ENCODE results near the gene GRK2. TPM values are rescaled to one million over a fixed set of nuclear protein-coding genes. Genes with fewer than 3 reads are reported as not detected.

GRK2 gene
- total RNA-seq, 4 donors from 2014 or later, result 104 to 294 (median 160) TPM

GRCh38 chr11:67245046-67245445, 21.2 kb upstream of the GRK2 start:
- Histone ChIP-seq H3K4me1 (peaks cover 21 to 38% (median 27%) of the 10 kb centered on the region in 4 donors), H3K9me3 (no peaks in the 10 kb centered on the region), H3K27ac (no peak overlapping the region), H3K27me3 (no peaks in the 10 kb centered on the region), H3K4me3 (no peak overlapping the region), H3K36me3 (peaks cover 0 to 63% (median 26%) of the 10 kb centered on the region in 4 donors)
- WGBS, 2 donors (ENCODE audit: low coverage in 1 of 2), result 87 to 93% methylated on average over 11 of the region's 11 CpGs
- intact Hi-C loops (cut with DNase I; ENCODE audit: low total_unique reads), result no loop called here
- in situ Hi-C loops (cut with MboI; ENCODE audit: low pct_ligation_motif_present in 1 of 4, low pct_unique_long_range_greater_than_20kb in 1 of 4, low sequenced_read_pairs in 3 of 4), result no loop called here
- TF ChIP-seq POLR2AphosphoS5 (IDR thresholded peaks at IDR 0.05) (no peak), POLR2A (IDR thresholded peaks at IDR 0.05) (no peak), CTCF (IDR thresholded peaks at IDR 0.05) (no peak), EP300 (IDR thresholded peaks at IDR 0.05; ENCODE audit: low read depth) (no peak)
- no peak for DNase-seq

- Histone ChIP-seq H3K27me3 (no peaks in the 10 kb centered on the region), H3K36me3 (peaks cover 0 to 77% (median 35%) of the 10 kb centered on the region in 4 donors), H3K4me3 (no peak overlapping the region), H3K27ac (no peak overlapping the region), H3K4me1 (peaks cover under 1 to 20% (median 3%) of the 10 kb centered on the region in 4 donors), H3K9me3 (no peaks in the 10 kb centered on the region)
- no peak for TF ChIP-seq POLR2A (IDR thresholded peaks at IDR 0.05)
- TF ChIP-seq POLR2AphosphoS5 (IDR thresholded peaks at IDR 0.05), result no peak
- no peak for TF ChIP-seq CTCF (IDR thresholded peaks at IDR 0.05)
- TF ChIP-seq EP300 (IDR thresholded peaks at IDR 0.05; ENCODE audit: low read depth), result no peak
- intact Hi-C loops (cut with DNase I; ENCODE audit: low total_unique reads) (no loop called here), in situ Hi-C loops (cut with MboI; ENCODE audit: low pct_ligation_motif_present in 1 of 4, low pct_unique_long_range_greater_than_20kb in 1 of 4, low sequenced_read_pairs in 3 of 4) (no loop called here)
- no peak for DNase-seq
- WGBS, 2 donors (ENCODE audit: low coverage in 1 of 2), result 90% methylated on average over 4 to 5 of the region's 5 CpGs
These were observed 18.2 kb upstream of the GRK2 start for GRCh38 chr11:67247946-67248550.

- in situ Hi-C loops (cut with MboI; ENCODE audit: low pct_ligation_motif_present in 1 of 4, low pct_unique_long_range_greater_than_20kb in 1 of 4, low sequenced_read_pairs in 3 of 4) (no loop called here), intact Hi-C loops (cut with DNase I; ENCODE audit: low total_unique reads) (no loop called here)
- H3K9me3 ChIP-seq, result no peaks in the 10 kb centered on the region
- no peak overlapping the region for H3K27ac ChIP-seq
- peaks cover 0 to 20% (median 3%) of the 10 kb centered on the region in 4 donors for H3K4me1 ChIP-seq
- TF ChIP-seq POLR2A (IDR thresholded peaks at IDR 0.05) (no peak), CTCF (IDR thresholded peaks at IDR 0.05) (no peak), POLR2AphosphoS5 (IDR thresholded peaks at IDR 0.05) (no peak), EP300 (IDR thresholded peaks at IDR 0.05; ENCODE audit: low read depth) (no peak)
- peaks cover 0 to 74% (median 37%) of the 10 kb centered on the region in 4 donors for H3K36me3 ChIP-seq
- no peak for DNase-seq
- no peak overlapping the region for H3K4me3 ChIP-seq
- no peaks in the 10 kb centered on the region for H3K27me3 ChIP-seq
These were observed 17.6 kb upstream of the GRK2 start for GRCh38 chr11:67248653-67249052.

- in situ Hi-C loops (cut with MboI; ENCODE audit: low pct_ligation_motif_present in 1 of 4, low pct_unique_long_range_greater_than_20kb in 1 of 4, low sequenced_read_pairs in 3 of 4) (loop anchor here in 1 of 4 donors (25.0 kb wide), 1 partner anchor 137 kb away; the partner anchor contains the start of gene RAD9A), intact Hi-C loops (cut with DNase I; ENCODE audit: low total_unique reads) (no loop called here)
- WGBS, 2 donors (ENCODE audit: low coverage in 1 of 2), result 94% methylated on average over 37 of the region's 37 CpGs; no CpG with 5 or more reads in 1 of the 2 donors
- H3K4me1 ChIP-seq, result peaks cover 0 to 23% (median 2%) of the 10 kb centered on the region in 4 donors
- H3K9me3 ChIP-seq, result no peaks in the 10 kb centered on the region
- peaks cover 0 to 74% (median 39%) of the 10 kb centered on the region in 4 donors for H3K36me3 ChIP-seq
- H3K27me3 ChIP-seq, result no peaks in the 10 kb centered on the region
- H3K27ac ChIP-seq, result no peak overlapping the region
- no peak for DNase-seq
- H3K4me3 ChIP-seq, result no peak overlapping the region
- TF ChIP-seq EP300 (IDR thresholded peaks at IDR 0.05; ENCODE audit: low read depth) (no peak), POLR2A (IDR thresholded peaks at IDR 0.05) (no peak), CTCF (IDR thresholded peaks at IDR 0.05) (no peak), POLR2AphosphoS5 (IDR thresholded peaks at IDR 0.05) (no peak)
These were observed 15.9 kb upstream of the GRK2 start for GRCh38 chr11:67250059-67251043.
